HCT116 (cell line): Measurements from ENCODE around the gene CYSRT1.

Source experiments
- ATF3 ChIP-seq: IDR thresholded peaks from 2 replicates; pipeline ENCODE4 v1.6.1; 2012
- CTCF ChIP-seq, 3 experiments: fragments of 200-600 bp in 1 of 3; sonication (generic) in 1 of 3; IDR thresholded peaks in 2 of 3; conservative IDR thresholded peaks in 1 of 3; 2 replicates each; pipeline ENCODE4 v1.5.1; 2012 to 2017; ENCODE audit warnings: low read depth in 2 of 3, low read length in 2 of 3, antibody characterized with exemption in 1 of 3, borderline replicate concordance in 1 of 3, control low read depth in 1 of 3, mild to moderate bottlenecking in 1 of 3, mixed read lengths in 1 of 3, mixed run types in 1 of 3, moderate library complexity in 1 of 3; ENCODE audit not compliant: insufficient read depth in 1 of 3
- EGR1 ChIP-seq: IDR thresholded peaks from 2 replicates; pipeline ENCODE4 v1.6.1; 2012; ENCODE audit warnings: low read depth
- EZH2 ChIP-seq: fragments of 200-600 bp; sonication (generic); IDR thresholded peaks from 2 replicates; pipeline ENCODE4 v1.6.1; 2017; ENCODE audit warnings: antibody characterized with exemption, mixed run types
- EZH2phosphoT487 ChIP-seq: fragments of 200-600 bp; IDR thresholded peaks from 2 replicates; pipeline ENCODE4 v1.6.1; 2018; ENCODE audit warnings: antibody characterized with exemption, borderline replicate concordance
- JUND ChIP-seq: IDR thresholded peaks from 2 replicates; pipeline ENCODE4 v1.6.1; 2012
- POLR2A ChIP-seq: IDR thresholded peaks from 2 replicates; pipeline ENCODE4 v1.7.0; 2011; ENCODE audit warnings: borderline replicate concordance; ENCODE audit not compliant: insufficient read depth, insufficient read length; ENCODE audit errors: extremely low read depth
- POLR2AphosphoS5 ChIP-seq: IDR thresholded peaks from 2 replicates; pipeline ENCODE4 v1.6.1; 2011; ENCODE audit warnings: mild to moderate bottlenecking, low read depth, low read length, moderate library complexity
- SIN3A ChIP-seq: IDR thresholded peaks from 2 replicates; pipeline ENCODE4 v1.6.1; 2012; ENCODE audit warnings: low read depth
- YY1 ChIP-seq: IDR thresholded peaks from 2 replicates; pipeline ENCODE4 v1.6.1; 2011; ENCODE audit warnings: low read length, low read depth, moderate library complexity, mild to moderate bottlenecking; ENCODE audit not compliant: insufficient replicate concordance; ENCODE audit errors: extremely low read depth
- ZBTB33 ChIP-seq: IDR thresholded peaks from 2 replicates; pipeline ENCODE4 v1.6.1; 2011; ENCODE audit warnings: mild to moderate bottlenecking, low read length, moderate library complexity; ENCODE audit not compliant: insufficient replicate concordance; ENCODE audit errors: extremely low read depth
- ZNF274 ChIP-seq: fragments of 200-500 bp; sonication (Bioruptor generic); IDR thresholded peaks from 2 replicates; pipeline ENCODE4 v1.6.1; 2014; ENCODE audit warnings: mild to moderate bottlenecking, low read depth, low read length, inconsistent platforms

GRCh38 chr9:137186385-137186784 is 38.6 kb upstream of the CYSRT1 start:
- TF ChIP-seq POLR2A: no peak
- no peak for TF ChIP-seq ZNF274
- TF ChIP-seq POLR2AphosphoS5: no peak
- TF ChIP-seq CTCF (IDR thresholded peaks at IDR 0.05 in 2 of 3, conservative IDR thresholded peaks at IDR 0.05 in 1 of 3; ENCODE audit: borderline replicate concordance in 1 of 3, insufficient read depth in 1 of 3, low read depth in 2 of 3, low read length in 2 of 3): no peak
- no peak for TF ChIP-seq ATF3
- TF ChIP-seq EZH2phosphoT487: no peak
- TF ChIP-seq EGR1: no peak
- no peak for TF ChIP-seq EZH2
- TF ChIP-seq YY1: no peak
- TF ChIP-seq JUND: no peak
- no peak for TF ChIP-seq ZBTB33
- TF ChIP-seq SIN3A: no peak
